Measurements from ENCODE around the gene ITFG1.
"Not testable (repeated sequence)": the region's sequence is repeated elsewhere in the genome, so short reads cannot be mapped to it uniquely, and the experiment has no call there.

ITFG1 gene

DNA sequence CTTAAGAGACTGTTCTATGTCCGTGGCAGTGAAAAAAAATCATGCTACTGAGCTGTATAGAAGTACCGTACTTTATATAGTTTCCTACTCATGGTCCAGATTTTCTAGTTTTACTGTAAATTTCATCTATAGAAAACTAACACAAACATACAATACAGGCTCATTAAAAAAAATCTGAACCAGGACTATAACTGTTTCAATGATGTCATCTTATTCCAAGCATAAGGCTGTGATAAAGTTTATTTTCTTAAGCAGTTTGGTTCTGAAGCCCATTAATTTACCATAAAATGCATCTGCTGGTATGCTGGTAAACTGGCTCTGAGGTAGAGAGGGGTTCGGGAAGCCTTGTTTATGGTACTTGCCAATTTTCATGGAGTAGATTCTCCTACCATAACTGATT, 300.4 kb downstream of the ITFG1 start:
- DNase-seq (ENCODE audit: low read depth in 2 of 3, low spot score in 2 of 3): no peak

DNA sequence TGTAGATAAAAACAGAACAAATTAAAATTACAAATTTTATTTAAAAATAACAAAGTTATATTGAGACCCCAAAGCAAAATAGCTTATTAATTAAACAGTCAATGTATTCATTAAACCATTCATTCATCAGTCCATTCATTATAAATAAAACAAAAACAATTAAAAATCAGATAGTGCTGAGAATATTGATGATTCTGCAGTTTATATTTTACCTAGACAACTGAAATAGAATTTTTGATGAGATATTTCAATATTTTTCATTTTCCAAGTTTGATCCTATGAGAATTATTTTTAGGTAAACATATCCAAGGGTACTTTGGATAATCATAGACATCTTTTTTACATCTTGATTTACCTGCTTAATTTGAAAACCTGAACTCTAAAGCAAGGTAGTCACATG, 301.9 kb downstream of the ITFG1 start:
- no peak for DNase-seq (ENCODE audit: low read depth in 2 of 3, low spot score in 2 of 3)

DNA sequence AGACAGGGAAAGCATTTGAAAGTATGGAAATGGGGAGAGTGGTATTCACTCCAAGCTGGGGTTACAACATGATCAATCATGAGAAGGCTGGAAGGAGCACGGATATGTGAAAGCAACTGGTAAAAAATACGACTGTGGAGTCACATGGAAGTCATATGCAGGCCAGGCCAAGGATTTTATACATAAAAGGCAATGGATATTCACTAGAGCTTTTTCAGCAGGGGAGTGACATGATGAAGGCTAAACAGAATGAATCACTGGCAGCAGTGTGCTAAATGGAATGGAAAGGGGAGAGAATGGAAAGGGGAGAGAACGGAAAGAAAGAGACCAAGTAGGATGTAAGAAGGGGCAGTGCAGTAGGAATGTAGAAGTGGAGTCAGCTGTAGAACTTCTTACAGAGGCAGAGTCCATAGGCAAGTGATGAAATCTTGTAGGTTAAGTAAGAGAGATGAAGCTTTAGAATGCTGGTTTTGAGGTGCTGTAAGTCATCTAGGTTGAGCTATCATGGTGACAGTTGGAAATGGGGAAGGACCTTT, 304.1 kb downstream of the ITFG1 start:
- no peak for DNase-seq (ENCODE audit: low read depth in 2 of 3, low spot score in 2 of 3)

DNA sequence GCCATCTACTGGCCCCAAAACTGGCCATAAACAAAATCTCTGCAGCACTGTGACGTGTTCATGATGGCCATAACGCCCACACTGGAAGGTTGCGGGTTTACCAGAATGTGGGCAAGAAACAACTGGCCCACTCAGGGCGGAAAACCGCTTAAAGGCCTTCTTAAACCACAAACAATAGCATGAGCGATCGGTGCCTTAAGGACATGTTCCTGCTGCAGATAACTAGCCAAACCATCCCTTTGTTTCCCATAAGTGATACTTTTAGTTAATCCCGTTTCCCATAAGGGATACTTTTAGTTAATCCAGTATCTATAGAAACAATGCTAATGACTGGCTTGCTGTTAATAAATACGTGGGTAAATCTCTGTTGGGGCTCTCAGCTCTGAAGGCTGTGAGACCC, 308.4 kb downstream of the ITFG1 start:
- DNase-seq (ENCODE audit: low read depth in 2 of 3, low spot score in 2 of 3): not testable (repeated sequence)

DNA sequence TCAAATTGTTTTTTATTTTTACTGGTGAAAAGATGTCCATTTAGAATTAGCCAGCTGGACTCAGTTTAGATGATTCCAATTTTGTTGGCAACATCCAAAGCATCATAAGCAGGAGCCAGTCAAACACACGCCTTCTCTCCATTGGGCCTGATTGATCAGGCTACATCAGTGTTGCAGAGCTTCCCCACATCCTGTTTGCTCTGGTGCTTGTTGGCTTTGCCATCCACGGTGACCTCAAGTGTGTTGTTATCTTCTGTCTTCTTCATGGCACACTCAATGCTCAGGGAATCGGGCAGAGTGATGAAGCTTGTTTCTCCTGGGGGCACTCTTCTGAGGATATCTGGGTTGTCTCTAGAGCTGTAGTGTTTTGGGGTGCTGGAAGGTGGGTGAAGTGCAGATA, 310.8 kb downstream of the ITFG1 start:
- no peak for DNase-seq (ENCODE audit: low read depth in 2 of 3, low spot score in 2 of 3)

DNA sequence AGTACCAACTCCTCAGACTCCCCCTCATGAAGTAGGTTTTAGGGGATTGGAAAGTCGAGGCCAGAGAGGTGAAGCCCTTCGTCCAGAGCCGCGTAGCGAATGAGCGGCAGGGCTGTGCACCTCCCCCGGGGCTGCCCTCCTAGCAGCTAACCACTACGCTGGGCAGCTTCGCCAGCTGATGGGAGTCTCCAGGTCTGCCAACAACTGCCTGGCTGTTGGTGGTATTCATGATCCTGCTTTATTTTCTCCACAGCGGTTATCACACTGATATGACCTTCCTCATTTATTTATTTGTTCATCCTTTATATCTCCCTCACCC, 316.3 kb downstream of the ITFG1 start:
- no peak for DNase-seq (ENCODE audit: low read depth in 2 of 3, low spot score in 2 of 3)

DNA sequence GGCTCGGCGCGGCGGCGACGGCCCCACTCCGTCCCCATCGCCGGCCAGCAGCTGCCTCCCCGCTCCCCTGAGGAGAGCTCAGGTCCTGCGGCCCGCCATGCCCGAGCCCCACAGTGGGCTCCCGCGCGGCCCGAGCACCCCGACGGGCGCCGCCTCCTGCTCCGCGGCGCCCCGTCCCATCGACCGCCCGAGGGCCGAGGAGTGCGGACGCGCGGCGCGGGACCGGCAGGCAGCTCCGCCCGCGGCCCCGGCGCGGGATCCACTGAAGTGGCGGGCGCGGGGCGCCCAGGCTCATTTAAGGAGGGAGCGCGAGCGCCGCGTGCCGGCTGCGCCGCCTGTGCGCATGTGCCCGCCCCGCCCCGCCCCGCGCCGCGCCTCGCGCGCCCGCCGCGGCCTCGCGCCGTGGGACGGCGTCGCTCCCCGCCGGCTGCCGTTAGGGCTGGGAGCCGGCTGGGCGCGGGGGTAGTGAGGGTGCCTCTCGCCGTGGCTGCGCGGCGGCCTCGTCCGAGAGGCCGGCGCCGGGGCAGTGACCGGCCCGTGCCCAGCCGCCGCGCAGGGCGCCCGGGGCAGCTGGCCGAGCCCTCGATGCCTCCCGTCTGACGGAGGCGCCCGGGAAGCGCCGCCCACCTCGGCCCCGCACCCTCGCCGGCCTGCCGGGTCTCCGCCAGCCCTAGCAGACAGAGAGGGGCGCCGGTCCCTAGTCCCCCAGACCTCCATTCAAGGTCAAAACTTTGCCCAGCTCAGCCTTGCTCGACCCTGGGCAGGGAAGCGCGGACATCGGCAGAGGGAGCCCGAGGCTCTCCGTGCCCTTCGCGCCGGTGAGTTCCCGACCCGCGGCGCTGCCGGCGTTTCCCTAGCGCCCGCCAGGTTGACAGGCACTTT, 316.9 kb downstream of the ITFG1 start, which contains the start of gene NETO2:
Gene NETO2 (minus strand): TSS at position 269 of the 882 bp plus-strand sequence. CDS start 333 bp downstream, outside the sequence.
- peak; percentile 21 to 40 (median 23) for DNase-seq (ENCODE audit: low read depth in 2 of 3, low spot score in 2 of 3)

DNA sequence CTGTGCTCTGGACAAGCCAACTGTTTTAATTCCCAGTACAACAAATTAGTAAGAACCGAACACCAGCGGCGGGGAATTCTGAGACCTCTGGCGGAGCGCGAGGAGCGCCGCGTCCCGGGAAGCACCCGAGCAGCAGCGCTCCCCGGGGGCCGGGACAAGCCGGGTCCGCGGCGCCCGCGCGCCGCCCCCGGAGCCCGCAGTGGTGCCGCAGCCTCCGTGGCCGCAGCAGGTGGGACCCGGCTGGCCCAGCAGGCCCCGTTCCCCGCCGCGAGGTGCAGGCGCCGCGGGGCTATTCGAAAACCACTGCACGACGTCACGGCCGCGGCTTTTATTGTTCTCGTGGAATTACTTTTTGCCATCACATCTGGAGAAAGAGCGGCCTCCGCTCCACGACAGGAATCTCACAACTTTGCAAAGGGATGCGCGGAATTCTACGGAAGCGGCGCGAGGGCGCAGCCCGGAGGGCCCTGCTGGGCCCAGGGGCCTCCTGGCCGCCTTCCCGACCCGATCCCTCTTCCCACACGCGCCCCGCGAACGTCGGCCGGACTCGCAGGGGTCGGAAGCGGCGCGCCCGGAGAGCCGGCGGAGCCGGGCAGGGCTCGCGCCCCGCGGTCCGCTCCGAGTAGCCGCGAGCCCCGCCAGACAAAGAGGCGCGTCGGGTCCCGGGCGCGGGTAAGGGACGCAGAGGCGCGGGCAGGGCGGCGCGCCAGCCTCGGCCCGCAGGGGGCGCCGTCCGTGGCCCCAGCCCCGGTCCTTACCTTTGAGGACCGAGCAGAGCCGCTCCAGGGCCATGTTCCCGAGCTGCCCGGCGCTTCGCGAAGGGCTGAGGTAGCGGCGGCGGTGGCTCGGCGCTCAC, 317.8 kb downstream of the ITFG1 start:
- DNase-seq (ENCODE audit: low read depth in 2 of 3, low spot score in 2 of 3): peak in 2 of 3 experiments; percentile 29 to 38

DNA sequence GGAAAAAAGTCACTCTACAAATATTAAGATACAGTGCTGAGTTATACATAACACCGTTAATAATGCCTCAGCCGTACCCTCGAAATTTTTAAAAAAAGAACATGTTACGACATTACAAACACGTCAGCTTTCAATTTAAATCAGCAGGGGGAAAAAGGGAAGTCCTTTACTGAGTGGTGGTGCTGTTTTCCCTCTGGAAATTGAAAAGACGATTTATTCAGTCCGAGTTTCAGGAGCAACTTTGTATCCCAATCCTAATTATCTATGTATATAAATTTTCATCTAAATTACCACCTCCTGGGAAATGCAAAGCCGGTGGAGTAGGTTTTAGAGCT, 318.4 kb downstream of the ITFG1 start:
- DNase-seq (ENCODE audit: low read depth in 2 of 3, low spot score in 2 of 3): no peak

DNA sequence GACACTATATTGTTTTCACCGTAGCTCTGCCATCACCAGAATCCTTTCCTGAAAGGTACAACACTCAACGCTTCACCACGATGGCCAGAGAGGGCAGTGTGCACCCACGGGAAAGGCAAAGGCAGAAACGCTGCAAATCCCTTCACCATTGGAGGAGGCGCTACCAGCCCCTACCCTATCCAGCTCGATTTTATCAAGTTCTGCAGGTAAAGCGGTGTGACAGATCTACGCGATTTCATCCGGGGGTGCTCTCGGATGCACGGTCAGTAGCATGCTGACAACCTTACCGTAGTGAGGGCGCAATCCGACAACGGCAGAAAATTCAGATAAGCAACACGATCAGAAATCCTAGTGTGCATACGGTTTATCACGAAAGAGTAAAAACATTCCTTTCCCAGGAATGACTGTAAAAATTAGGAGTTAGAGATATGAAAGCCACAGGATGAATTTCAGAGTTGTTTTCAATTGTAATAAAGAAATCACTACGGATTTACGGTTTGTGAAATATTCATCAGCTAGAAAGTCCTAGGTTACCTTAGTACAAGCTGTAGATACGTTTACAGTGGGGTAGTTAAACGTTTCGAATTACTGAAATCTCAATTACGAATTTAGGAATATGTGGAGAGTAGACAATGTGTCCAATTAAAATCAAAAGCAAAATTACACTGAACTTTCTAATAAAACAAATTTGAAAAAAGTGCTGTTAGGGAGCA, 318.9 kb downstream of the ITFG1 start:
- DNase-seq (ENCODE audit: low read depth in 2 of 3, low spot score in 2 of 3): peak; percentile 38 to 67 (median 50)

DNA sequence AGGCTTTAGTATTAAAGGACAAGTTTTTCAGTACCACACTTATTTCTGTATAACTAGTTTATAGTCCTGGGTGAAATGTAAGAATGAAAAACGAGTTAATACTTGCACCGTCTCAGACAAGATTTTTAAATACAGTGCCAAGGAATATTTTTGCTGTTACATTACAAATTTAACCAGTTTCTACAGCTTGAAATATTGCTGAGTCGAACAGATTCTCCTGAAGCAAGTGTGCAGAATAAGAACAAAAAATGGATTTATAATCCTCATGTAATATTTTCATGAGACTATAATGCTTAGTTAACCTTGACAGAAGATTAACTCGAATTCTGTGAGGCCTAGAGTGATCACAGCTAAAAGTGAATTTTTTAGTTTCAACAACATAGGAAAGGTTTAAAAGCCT, 320.2 kb downstream of the ITFG1 start:
- no peak for DNase-seq (ENCODE audit: low read depth in 2 of 3, low spot score in 2 of 3)

DNA sequence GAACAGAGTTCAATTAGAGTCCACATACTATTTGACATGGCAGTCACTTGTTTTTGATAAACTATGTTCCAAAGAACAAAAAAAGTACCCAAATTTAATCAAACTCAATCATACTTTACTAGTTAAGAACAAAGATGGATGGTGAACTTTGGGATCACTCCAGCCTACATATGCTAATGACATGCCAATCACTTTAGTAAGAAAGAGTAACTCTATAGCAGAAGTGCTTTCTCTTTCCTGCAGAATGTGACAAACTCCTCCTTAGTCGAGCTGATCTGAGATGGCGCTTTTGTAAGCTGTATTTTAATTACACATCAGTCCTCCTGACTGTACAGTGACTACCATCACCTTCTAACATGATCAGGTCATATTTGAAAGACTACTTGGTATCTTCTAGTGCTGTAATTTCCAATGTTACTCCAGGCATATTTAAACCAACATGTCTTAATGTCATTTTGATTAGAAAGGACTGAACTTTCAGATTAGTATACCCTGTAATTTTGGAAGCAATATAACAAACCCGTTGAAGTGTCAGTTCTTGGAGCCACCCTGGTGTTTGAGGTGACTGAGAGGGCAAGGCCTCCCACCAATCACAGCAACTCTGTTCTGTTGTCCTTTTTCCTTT, 321.2 kb downstream of the ITFG1 start:
- DNase-seq (ENCODE audit: low read depth in 2 of 3, low spot score in 2 of 3): no peak

DNA sequence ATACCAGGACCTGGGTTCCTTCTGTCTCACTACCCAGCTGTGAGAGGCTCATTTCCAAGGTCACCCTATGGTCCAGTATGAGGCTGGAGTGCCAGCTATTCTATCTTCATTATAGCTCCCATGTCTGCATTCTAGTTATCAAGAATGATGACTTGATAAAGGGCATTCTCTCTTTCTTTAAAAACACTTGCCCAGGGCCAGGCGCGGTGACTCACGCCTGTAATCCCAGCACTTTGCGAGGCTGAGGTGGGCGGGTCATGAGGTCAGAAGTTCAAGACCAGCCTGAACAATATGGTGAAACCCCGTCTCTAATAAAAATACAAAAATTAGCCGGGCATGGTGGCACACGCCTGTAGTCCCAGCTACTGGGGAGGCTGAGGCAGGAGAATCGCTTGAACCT, 322.9 kb downstream of the ITFG1 start:
- not testable (repeated sequence) for DNase-seq (ENCODE audit: low read depth in 2 of 3, low spot score in 2 of 3)

DNA sequence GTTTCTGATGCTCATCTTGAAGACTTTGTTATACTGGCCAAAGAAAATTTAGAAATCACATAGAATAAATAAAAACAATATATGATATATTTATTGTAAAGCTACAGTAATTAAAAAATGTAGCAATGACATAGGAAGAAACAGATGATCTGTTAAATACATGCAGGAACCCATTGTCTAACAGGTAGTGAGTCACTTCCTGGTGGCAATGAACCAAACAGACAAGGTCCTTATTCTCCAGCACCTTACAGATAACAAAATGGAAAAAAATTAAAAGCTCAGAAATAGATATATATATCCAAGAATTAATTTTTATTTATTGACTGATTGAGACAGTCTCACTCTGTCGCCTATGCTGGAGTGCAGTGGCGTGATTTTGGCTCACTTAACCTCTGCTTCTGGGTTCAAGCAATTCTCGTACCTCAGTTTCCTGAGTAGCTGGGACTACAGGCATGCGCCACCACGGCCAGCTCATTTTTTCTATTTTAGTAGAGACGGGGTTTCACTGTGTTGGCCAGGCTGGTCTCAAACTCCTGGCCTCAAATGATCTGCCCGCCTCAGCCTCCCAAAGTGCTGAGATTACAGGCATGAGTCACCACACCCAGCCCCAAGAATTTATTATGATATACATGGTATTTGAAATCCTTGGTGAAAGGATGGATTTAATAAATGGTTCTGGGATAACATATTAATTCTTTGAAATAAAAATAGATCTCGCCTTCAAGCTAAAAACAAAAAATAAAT, 324.6 kb downstream of the ITFG1 start:
- no peak for DNase-seq (ENCODE audit: low read depth in 2 of 3, low spot score in 2 of 3)

DNA sequence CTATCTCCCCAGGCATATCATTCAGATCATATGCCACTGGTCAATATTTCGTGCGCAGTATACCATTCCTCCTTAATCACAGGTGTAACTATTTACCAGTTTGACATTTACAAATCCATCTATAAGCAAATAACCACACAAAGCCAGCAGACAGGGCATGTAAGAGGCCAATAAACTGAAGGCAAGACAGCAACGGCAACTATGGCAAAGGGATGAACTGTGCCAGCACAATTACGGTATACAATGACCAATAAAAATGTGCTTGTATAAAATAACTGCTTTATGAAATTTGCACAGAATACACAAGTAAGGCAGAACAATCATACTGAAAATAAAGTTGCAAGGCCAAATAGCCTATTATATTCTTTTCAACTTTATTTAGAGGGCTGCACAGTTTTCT, 326.3 kb downstream of the ITFG1 start:
- DNase-seq (ENCODE audit: low read depth in 2 of 3, low spot score in 2 of 3): no peak

DNA sequence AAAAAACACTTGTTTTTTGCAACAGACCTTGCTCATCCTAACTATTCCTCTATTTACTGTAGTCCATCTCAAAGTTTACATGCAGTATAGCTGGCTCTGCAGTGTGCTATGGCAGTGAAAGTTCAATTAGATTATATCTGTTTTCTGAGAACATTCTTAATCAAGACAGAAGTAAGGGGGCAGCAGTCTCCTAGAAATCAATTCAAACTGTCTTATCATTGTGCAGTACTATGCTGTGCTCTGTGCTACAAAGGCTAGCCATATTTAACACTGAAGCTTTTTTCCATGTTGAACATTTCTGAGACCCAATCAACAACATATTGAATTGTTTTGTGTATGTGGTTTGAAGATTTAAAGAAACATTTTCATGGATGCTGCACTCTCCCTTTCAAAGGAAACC, 328.6 kb downstream of the ITFG1 start:
- no peak for DNase-seq (ENCODE audit: low read depth in 2 of 3, low spot score in 2 of 3)

DNA sequence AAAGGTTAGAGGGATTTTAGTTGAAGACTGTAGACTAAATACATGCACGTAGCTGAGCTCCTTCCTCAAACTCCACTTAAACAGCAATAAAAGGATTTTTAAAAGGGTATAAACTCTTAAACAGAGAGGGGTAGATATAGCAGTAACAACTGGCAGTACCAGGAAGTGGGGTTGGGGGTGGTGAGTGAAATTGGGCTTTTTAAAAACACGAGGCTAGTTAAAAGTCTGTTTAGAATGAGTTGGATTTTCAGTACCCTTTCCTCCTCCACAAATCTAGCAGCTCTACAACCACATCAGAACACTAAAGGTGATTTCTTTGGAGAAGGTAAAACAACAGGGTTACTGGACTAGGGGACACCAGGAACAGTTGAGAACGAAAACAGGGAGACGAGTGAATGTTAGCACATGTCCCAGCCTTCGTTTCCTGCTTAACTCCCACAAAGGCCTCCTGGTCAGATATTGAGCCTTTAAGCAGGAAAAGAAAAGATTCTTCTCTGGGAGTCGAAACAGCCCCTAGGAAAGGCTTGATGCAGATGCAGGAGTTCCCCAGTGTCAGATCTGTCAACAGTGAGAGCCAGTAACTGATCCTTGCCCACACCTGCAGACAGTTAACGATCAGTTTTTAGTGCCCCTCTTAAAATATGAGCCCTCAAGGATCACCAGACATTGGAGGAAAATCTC, 331.0 kb downstream of the ITFG1 start:
- no peak for DNase-seq (ENCODE audit: low read depth in 2 of 3, low spot score in 2 of 3)

DNA sequence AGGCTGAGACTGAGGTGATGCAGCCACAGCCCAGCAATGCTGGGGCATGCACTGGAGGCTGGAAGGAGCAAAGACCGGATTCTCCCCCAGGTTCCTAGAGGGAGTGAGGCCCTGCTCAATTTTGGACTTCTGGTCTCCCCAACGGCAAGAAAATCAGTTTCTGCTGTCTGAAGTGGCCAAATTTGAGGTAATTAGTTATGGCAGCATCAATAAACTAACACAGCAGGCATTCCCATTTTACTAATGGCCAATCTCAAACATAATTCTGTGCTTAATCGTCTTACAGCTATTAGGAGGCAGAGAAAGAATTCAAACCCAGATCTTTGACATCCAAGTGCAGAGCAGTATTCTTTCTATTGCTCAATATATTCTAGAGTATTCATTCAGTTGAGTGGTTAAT, 333.3 kb downstream of the ITFG1 start:
- no peak for DNase-seq (ENCODE audit: low read depth in 2 of 3, low spot score in 2 of 3)

DNA sequence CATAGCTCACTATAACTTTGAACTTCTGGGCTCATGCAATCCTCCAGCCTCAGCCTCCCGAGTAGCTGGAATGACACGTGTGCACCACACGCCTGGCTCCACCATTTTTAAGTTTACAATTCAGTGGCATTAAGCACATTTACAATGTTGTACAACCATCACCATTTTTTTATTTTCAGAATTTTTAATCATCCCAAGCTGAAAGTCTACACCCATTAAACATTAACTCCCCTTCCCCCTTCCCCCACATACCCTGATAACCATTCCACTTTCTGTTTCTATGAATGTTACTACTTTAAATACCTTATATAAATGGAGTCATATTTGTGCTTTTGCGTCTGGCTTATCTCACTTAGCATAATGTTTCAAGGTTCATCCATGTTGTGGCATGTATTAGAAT, 335.1 kb downstream of the ITFG1 start:
- DNase-seq (ENCODE audit: low read depth in 2 of 3, low spot score in 2 of 3): no peak

DNA sequence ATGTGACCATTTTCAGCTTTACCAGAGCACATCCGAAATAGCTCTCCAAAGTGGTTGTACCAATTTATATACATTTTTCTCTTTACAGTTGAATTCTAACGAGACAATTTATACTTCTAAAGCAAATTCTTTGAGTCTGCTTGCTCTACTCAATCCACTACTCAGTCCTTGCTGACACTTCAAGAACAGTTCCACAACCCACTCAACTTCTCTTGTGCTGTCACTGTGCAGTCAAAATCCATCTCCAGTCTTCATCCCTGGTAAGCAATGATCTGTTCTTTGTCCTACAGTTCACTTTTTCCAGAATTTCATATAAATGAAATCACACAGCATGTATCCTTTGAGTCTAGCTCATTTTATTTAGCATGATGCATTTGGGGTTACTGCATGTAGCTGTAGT, 347.7 kb downstream of the ITFG1 start:
- DNase-seq (ENCODE audit: low read depth in 2 of 3, low spot score in 2 of 3): no peak
